Measurements from ENCODE around the gene LRMDA. TPM values are rescaled to one million over a fixed set of nuclear protein-coding genes. Genes with fewer than 3 reads are reported as not detected.
"Not testable (repeated sequence)": the region's sequence is repeated elsewhere in the genome, so short reads cannot be mapped to it uniquely, and the experiment has no call there.

LRMDA gene
- total RNA-seq, 2 donors from 2014 or later, result 12.2 to 25.4 TPM

- no peak overlapping the region for H3K27ac ChIP-seq
- intact Hi-C loops (cut with DNase I), result no loop called here
- H3K36me3 ChIP-seq (replicated peaks in 1 of 2; ENCODE audit: insufficient read depth in 1 of 2, low read depth in 2 of 2), result no peaks in the 10 kb centered on the region
- no peaks in the 10 kb centered on the region for H3K9me3 ChIP-seq
- no peak overlapping the region for H3K4me3 ChIP-seq
- ATAC-seq, result no peak
- H3K4me1 ChIP-seq, result peaks cover 30% of the 10 kb centered on the region
- WGBS, 2 donors, result 93 to 96% methylated on average over 2 of the region's 2 CpGs
- TF ChIP-seq POLR2A (IDR thresholded peaks at IDR 0.05) (no peak), CTCF (IDR thresholded peaks at IDR 0.05) (no peak)
- H3K27me3 ChIP-seq, result no peaks in the 10 kb centered on the region
- DNase-seq, result no peak
These were observed 1146.0 kb downstream of the LRMDA start for GRCh38 chr10:76577455-76577854.

DNA sequence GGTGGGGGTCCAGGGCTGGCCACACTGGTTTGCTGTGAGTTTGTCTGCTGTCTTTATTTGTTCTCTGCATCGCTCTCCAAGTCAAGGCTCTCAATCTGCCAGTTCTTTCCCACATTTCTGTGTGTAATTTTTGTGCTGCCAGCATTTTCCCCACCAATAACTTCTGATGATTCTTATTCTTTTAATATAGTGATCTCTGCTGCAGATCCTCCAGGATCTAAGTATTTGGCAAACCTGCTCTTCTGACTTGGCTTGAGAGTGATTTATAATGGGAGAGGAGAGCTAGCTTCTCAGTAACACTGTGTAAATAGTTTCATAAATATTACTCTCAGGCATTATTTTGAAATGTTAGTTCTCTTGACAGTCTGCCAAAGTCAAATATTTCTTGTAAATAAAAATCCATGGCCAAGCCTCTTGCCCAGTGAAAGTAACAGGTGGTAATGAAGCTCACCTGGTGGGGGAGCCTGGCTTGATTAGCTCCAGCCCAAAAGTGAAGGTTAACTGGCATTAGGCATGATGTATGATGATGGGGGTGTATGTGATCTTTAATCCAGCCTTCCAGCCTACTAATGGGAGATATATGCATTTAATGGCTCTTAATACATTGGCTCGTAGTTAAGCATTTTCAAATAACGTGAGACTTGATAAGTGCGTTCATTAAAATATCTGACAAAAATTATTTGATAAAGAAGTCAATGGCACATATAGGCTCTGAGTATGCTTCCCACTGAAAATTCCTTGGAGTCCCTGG is 1150.3 kb downstream of the LRMDA start:
- no peaks in the 10 kb centered on the region for H3K9me3 ChIP-seq
- DNase-seq (peak; percentile 64 to 82 (median 74)), ATAC-seq (peak; percentile 94)
- no peaks in the 10 kb centered on the region for H3K36me3 ChIP-seq (replicated peaks in 1 of 2; ENCODE audit: insufficient read depth in 1 of 2, low read depth in 2 of 2)
- TF ChIP-seq POLR2A (IDR thresholded peaks at IDR 0.05) (no peak), CTCF (IDR thresholded peaks at IDR 0.05) (peak in 4 of 7 experiments; percentile 12 to 21 (median 16))
- intact Hi-C loops (cut with DNase I), result no loop called here
- WGBS, 2 donors, result 17 to 26% methylated on average over 4 of the region's 4 CpGs
- peaks cover 39% of the 10 kb centered on the region for H3K4me1 ChIP-seq
- peak overlapping the region in 3 of 4 donors; percentile 52 to 56 (median 54) for H3K27ac ChIP-seq
- no peak overlapping the region for H3K4me3 ChIP-seq
- no peaks in the 10 kb centered on the region for H3K27me3 ChIP-seq

- intact Hi-C loops (cut with DNase I), result no loop called here
- 94 to 96% methylated on average over 1 of the region's 1 CpG for WGBS, 2 donors
- H3K4me1 ChIP-seq, result peaks cover 33% of the 10 kb centered on the region
- TF ChIP-seq CTCF (IDR thresholded peaks at IDR 0.05), result no peak
- TF ChIP-seq POLR2A (IDR thresholded peaks at IDR 0.05), result no peak
- H3K27ac ChIP-seq, result peak overlapping the region in 1 of 4 donors; percentile 54
- DNase-seq (no peak), ATAC-seq (no peak)
- H3K9me3 ChIP-seq, result no peaks in the 10 kb centered on the region
- no peaks in the 10 kb centered on the region for H3K36me3 ChIP-seq (replicated peaks in 1 of 2; ENCODE audit: insufficient read depth in 1 of 2, low read depth in 2 of 2)
- no peaks in the 10 kb centered on the region for H3K27me3 ChIP-seq
- no peak overlapping the region for H3K4me3 ChIP-seq
These were observed 1151.1 kb downstream of the LRMDA start for GRCh38 chr10:76582531-76582930.

DNA sequence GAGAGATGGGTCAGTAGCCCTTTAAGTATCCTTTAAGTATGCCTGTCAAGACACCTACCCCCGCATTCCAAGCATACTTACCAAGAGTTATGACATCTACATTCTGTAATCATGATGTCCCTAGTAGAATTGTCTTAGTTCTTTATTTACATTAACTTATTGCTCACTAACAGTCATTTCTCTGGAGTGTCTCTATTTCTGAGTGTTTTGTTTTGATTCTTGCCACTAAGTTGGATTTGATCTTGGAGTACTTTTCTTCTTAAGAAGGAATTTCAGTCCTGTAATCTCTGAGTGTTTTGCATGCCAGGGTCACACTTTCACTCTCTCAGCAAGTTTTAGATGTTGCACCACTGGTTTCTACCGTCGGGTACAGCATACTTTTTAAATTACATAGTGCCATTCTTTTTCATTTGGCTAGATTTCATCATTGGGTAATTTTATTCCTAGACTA is 1152.3 kb downstream of the LRMDA start:
- DNase-seq (peak in 1 of 4 donors; percentile 17), ATAC-seq (no peak)
- H3K27me3 ChIP-seq, result no peaks in the 10 kb centered on the region
- H3K4me1 ChIP-seq, result peaks cover 33% of the 10 kb centered on the region
- peak overlapping the region in 2 of 4 donors; percentile 20 to 25 for H3K27ac ChIP-seq
- no peak for TF ChIP-seq CTCF (IDR thresholded peaks at IDR 0.05)
- no peak for TF ChIP-seq POLR2A (IDR thresholded peaks at IDR 0.05)
- no peak overlapping the region for H3K4me3 ChIP-seq
- intact Hi-C loops (cut with DNase I), result no loop called here
- WGBS, 2 donors, result 27 to 37% methylated on average over 3 of the region's 3 CpGs
- H3K9me3 ChIP-seq, result no peaks in the 10 kb centered on the region
- no peaks in the 10 kb centered on the region for H3K36me3 ChIP-seq (replicated peaks in 1 of 2; ENCODE audit: insufficient read depth in 1 of 2, low read depth in 2 of 2)

- Histone ChIP-seq H3K27ac (peak overlapping the region in 1 of 4 donors; percentile 20), H3K4me1 (peaks cover 33% of the 10 kb centered on the region)
- H3K9me3 ChIP-seq; intact Hi-C loops (cut with DNase I); H3K4me3 ChIP-seq; DNase-seq; H3K36me3 ChIP-seq (replicated peaks in 1 of 2; ENCODE audit: insufficient read depth in 1 of 2, low read depth in 2 of 2); ATAC-seq; H3K27me3 ChIP-seq: not testable (repeated sequence)
- WGBS, 2 donors, result 83 to 85% methylated on average over 9 of the region's 9 CpGs
These were observed 1153.0 kb downstream of the LRMDA start for GRCh38 chr10:76584466-76584865.

MicroRNAs within 50 kb of the gene (microRNA counts, 767-probe panel; counts per million panel counts)
- 0 to 736 counts per million in 2 donors for microRNA hsa-miR-606

Small RNAs within 50 kb of the gene (microRNA-seq; reads per million reads assigned to microRNA genes)
- 0 reads per million in 2 donors for gene MIR606 (ENCODE audit: borderline number of aligned reads in 2 of 2, borderline replicate concordance in 2 of 2)

Small RNAs within 50 kb of the gene (small RNA-seq; reads per million reads assigned to genes)
- gene MIR606 (not detected), gene RN7SL518P (not detected), gene RNU6-673P (not detected)

Other genes starting within 250 kb of the LRMDA start
- gene VDAC2, start 220.8 kb upstream of the LRMDA start, total RNA-seq, result 10 to 100 TPM; 52.7 to 71.3 TPM
- gene COMTD1, start 195.7 kb upstream of the LRMDA start, total RNA-seq, result 100 to 1,000 TPM; 156 to 301 TPM
- 10 to 100 TPM; 20.8 to 38.6 TPM for gene ZNF503, start 29.9 kb upstream of the LRMDA start, total RNA-seq

Data from body of pancreas (tissue), 4 donors.